T-helper 2 cell treated with Interferon-gamma antibody and Interleukin-4, amounts not matched to agents 5 μg/mL and 100 μg/mL, for 36 hours (primary cell): Measurements from ENCODE around the gene CLDND1.
A peak's percentile ranks its signal among the peaks of the same experiment; 100 is the strongest.
"Not testable (repeated sequence)": the region's sequence is repeated elsewhere in the genome, so short reads cannot be mapped to it uniquely, and the experiment has no call there.

Experiments
- DNase-seq: peaks from one replicate; pipeline ENCODE4 v3.0.0; 2021; ENCODE audit warnings: low spot score
- H3K27ac Mint-ChIP-seq: one replicate; pipeline ENCODE4 v1.8.0; 2021; ENCODE audit warnings: mild to moderate bottlenecking, mixed read lengths
- H3K27me3 Mint-ChIP-seq: one replicate; pipeline ENCODE4 v1.8.0; 2021; ENCODE audit warnings: low read depth, mixed read lengths
- H3K36me3 Mint-ChIP-seq: one replicate; pipeline ENCODE4 v1.8.0; 2021; ENCODE audit warnings: low read depth, mixed read lengths
- H3K4me1 Mint-ChIP-seq: one replicate; pipeline ENCODE4 v1.8.0; 2021; ENCODE audit warnings: low read depth, mixed read lengths
- H3K4me3 Mint-ChIP-seq: one replicate; pipeline ENCODE4 v1.8.0; 2022; ENCODE audit warnings: mild to moderate bottlenecking, moderate library complexity, mixed read lengths
- H3K9me3 Mint-ChIP-seq: one replicate; pipeline ENCODE4 v1.8.0; 2021; ENCODE audit warnings: mixed read lengths

CLDND1 gene

GRCh38 chr3:98522544-98523281 is at the start of gene CLDND1:
Gene CLDND1 (minus strand): TSS chr3:98522902. CDS start chr3:98521424, 1,478 bp downstream.
- peaks cover 59% of the 10 kb centered on the region for H3K4me1 Mint-ChIP-seq
- H3K36me3 Mint-ChIP-seq: peaks cover 74% of the 10 kb centered on the region

DNA sequence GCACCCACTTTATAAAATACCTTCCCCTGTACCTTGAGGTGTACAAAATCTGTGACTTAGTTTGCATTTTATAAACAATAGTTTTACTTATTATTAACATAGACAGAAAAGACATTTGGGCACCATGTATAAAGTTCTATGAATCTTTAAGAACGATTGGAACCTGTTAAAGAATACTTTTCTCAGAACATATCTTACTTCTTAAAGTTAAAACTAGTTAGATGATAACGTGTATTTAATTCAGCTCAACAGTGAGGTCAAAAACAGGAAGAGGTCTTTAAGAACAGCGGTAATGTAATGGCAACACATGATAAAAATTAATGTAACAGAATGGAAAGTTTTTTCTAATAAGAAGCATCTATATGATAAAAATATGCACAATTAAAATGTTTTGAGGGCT is 45.7 kb upstream of the CLDND1 start:
- H3K4me1 Mint-ChIP-seq: peaks cover 74% of the 10 kb centered on the region
- H3K27ac Mint-ChIP-seq: peak overlapping the region; percentile 87
- peaks cover 22% of the 10 kb centered on the region for H3K36me3 Mint-ChIP-seq
- peaks cover 14% of the 10 kb centered on the region for H3K9me3 Mint-ChIP-seq
- no peak for DNase-seq
- peak overlapping the region; percentile 57 for H3K4me3 Mint-ChIP-seq
- no peaks in the 10 kb centered on the region for H3K27me3 Mint-ChIP-seq

More at GRCh38 chr3:98522544-98523281, at the start of gene CLDND1:
- no peaks in the 10 kb centered on the region for H3K27me3 Mint-ChIP-seq
- DNase-seq: peak; percentile 94
- H3K4me3 Mint-ChIP-seq: peak within 1 kb of the TSS; percentile 92
- H3K27ac Mint-ChIP-seq: peak within 1 kb of the TSS; percentile 99
- no peaks in the 10 kb centered on the region for H3K9me3 Mint-ChIP-seq

DNA sequence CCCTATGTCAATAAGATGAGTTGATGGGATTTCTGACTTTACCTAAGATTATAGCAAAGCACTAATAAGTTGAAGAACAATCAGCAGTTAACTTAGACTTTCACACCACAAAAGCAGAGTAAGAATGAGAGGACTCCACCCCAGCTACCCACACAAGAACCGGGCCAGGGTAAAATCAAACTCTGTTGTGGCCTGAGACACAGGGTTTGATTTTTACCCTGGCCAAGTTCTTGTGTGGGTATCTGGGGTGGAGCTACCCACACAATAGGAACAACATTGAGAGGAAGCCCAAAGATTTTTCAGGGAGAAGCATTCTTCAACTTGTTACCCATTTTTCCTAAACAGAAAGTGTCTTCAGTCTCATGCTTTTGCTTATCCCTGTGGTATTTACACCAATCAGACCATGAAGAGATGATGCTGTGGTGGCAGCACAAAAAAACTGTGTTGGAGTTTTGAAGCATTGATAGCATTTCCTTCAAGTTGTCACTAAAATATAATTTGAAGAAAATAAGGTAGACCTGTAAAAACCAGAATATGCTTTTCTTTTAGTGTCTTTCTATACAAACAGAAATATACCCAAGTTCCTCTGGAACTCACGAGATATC is 45.1 kb upstream of the CLDND1 start:
- Mint-ChIP-seq H3K27me3 (no peaks in the 10 kb centered on the region), H3K27ac (peak overlapping the region; percentile 87), H3K4me1 (peaks cover 72% of the 10 kb centered on the region), H3K9me3 (peaks cover 14% of the 10 kb centered on the region), H3K36me3 (peaks cover 19% of the 10 kb centered on the region), H3K4me3 (peak overlapping the region; percentile 57)
- DNase-seq: peak; percentile 38

GRCh38 chr3:98565843-98566242 is 43.1 kb upstream of the CLDND1 start:
- peaks cover 14% of the 10 kb centered on the region for H3K9me3 Mint-ChIP-seq
- H3K4me1 Mint-ChIP-seq: peaks cover 73% of the 10 kb centered on the region
- H3K36me3 Mint-ChIP-seq: peaks cover 17% of the 10 kb centered on the region
- H3K27me3 Mint-ChIP-seq: no peaks in the 10 kb centered on the region
- DNase-seq: no peak
- peak overlapping the region; percentile 55 for H3K4me3 Mint-ChIP-seq
- no peak overlapping the region for H3K27ac Mint-ChIP-seq

DNA sequence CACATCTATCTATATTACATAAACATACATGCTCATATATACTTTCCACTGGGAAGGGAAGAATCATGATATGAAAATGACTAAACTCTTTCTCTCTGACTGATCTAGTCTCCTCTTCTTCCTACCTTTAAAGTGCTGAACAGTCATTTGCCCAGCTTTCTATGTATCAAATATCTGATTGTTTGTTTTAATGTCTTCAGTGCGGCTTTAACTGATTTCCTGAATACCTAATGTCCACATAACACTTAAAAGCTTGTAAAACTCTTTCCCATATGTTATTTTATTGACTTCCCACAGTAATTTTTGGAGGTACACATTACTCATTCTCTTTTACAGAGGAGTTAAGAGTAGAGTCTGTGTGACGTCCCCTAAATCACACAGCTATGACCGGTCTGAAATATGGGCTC is 42.5 kb upstream of the CLDND1 start:
- no peaks in the 10 kb centered on the region for H3K27me3 Mint-ChIP-seq
- H3K4me1 Mint-ChIP-seq: peaks cover 79% of the 10 kb centered on the region
- DNase-seq: no peak
- peak overlapping the region; percentile 55 for H3K4me3 Mint-ChIP-seq
- H3K27ac Mint-ChIP-seq: peak overlapping the region; percentile 79
- peaks cover 14% of the 10 kb centered on the region for H3K9me3 Mint-ChIP-seq
- H3K36me3 Mint-ChIP-seq: peaks cover 17% of the 10 kb centered on the region

GRCh38 chr3:98564282-98565005 is 41.7 kb upstream of the CLDND1 start:
- Mint-ChIP-seq H3K4me1 (peaks cover 80% of the 10 kb centered on the region), H3K9me3 (peaks cover 16% of the 10 kb centered on the region), H3K27me3 (no peaks in the 10 kb centered on the region), H3K36me3 (peaks cover 21% of the 10 kb centered on the region), H3K4me3 (peak overlapping the region; percentile 77), H3K27ac (peak overlapping the region; percentile 91)
- no peak for DNase-seq

- peaks cover 21% of the 10 kb centered on the region for H3K36me3 Mint-ChIP-seq
- H3K4me1 Mint-ChIP-seq: peaks cover 83% of the 10 kb centered on the region
- H3K4me3 Mint-ChIP-seq: peak overlapping the region; percentile 77
- no peak for DNase-seq
- H3K27me3 Mint-ChIP-seq: no peaks in the 10 kb centered on the region
- H3K9me3 Mint-ChIP-seq: peaks cover 14% of the 10 kb centered on the region
- peak overlapping the region; percentile 91 for H3K27ac Mint-ChIP-seq
These were observed 41.1 kb upstream of the CLDND1 start for GRCh38 chr3:98563661-98564281.

DNA sequence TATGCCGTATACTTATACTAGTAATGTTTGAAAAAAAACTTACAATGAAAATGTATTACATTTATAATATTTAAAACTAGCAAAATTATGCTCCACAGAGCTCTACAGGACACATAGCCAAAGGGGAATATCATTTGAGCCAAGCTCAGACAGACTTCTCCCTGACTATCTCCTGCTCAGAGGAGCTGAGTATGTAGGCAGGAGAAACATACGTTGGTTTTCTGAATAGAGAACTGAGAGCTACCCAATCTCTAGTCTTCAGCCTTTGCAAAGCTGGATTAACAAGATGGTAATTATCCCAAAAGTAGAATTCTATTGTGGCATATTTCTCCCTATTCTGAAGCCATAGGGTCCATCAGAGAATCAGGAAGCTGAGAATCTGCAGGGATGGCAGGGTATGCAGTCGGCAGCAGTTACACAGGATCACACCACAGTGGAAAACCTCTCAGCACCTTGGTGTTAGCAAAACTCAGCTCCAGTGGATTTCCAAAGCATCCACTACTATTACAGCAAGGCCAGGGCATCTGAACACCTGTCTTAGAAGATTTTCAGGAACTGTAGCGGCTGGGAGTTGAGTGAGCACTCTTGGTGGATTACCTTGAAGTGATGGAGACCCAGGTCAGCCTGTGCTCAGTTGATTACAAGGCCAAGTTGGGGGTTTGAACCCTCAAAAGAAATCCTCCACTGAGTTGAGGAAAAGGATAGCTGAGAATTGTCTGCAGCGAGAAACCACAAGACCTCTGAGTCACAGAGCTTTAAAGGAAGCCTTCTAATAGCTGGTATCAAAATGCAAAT is 39.2 kb upstream of the CLDND1 start:
- Mint-ChIP-seq H3K36me3 (peaks cover 19% of the 10 kb centered on the region), H3K4me1 (peaks cover 85% of the 10 kb centered on the region), H3K27ac (peak overlapping the region; percentile 76), H3K4me3 (peak overlapping the region; percentile 53), H3K9me3 (peaks cover 9% of the 10 kb centered on the region), H3K27me3 (no peaks in the 10 kb centered on the region)
- DNase-seq: no peak

DNA sequence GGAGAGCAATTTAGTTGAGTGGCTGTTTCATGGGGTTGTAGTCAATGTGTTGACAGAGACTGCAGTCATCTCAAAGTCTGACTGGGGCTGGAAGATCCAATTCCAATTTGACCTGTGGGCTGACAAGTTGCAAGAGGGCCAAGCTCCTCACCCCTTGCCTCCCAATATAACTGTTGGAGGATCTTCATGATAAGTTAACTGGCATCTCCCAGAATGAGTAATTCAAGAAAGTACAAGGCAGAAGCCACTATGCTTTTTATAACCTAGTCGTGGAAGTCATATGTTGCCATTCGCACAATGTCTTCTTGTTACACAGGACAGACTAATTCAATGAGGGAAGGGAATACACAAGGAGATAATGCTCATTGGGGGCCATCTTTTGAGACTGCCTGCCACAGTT is 38.2 kb upstream of the CLDND1 start:
- Mint-ChIP-seq H3K4me1 (peaks cover 84% of the 10 kb centered on the region), H3K27ac (peak overlapping the region; percentile 70), H3K36me3 (peaks cover 19% of the 10 kb centered on the region), H3K9me3 (peaks cover 9% of the 10 kb centered on the region), H3K27me3 (no peaks in the 10 kb centered on the region), H3K4me3 (peak overlapping the region; percentile 53)
- DNase-seq: no peak

DNA sequence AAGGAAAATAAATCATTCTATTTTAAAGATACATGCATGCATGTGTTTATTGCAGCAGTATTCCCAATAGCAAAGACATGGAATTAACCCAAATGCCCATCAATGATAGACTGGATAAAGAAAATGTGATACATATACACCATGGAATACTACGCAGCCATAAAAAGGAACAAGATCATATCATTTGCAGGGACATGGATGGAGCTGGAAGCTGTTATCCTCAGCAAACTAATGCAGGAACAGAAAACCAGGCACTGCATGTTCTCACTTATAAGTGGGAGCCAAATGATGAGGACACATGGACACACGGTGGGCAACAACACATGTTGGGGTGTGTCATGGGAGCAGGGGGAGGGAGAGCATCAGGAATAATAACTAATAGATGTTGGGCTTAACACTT is 37.1 kb upstream of the CLDND1 start:
- DNase-seq, H3K27me3 Mint-ChIP-seq, H3K9me3 Mint-ChIP-seq, H3K4me3 Mint-ChIP-seq, H3K27ac Mint-ChIP-seq: not testable (repeated sequence)
- Mint-ChIP-seq H3K36me3 (peaks cover 22% of the 10 kb centered on the region), H3K4me1 (peaks cover 81% of the 10 kb centered on the region)

DNA sequence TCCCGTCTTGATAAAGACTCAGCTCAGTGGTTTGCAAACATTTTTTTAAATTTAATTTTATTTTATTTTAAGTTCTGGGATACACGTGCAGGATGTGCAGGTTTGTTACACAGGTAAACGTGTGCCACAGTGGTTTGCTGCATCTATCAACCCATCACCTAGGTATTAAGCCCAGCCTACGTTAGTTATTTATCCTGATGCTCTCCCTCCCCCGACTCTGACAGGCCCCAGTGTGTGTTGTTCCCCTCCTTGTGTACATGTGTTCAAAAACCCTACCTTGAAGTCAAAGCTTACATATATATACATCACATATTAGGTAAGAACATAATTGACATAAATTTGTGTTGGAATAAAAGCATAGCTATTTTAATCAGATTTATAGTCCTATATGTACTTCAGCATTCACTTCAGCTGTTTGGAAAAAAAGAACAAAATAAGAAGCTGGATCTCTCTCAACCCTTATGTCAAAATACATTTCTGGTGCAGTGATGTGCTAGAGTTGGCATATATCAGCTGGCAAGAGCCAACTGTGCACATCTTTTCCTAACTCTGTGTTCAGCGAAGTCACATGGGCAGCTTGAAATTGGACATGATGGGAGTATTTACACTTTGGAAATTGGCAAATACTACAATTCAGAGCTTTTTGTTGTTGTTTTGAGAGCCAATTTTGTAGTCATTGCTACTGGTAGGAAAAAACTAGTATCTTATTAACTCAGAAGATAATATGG is 35.6 kb upstream of the CLDND1 start:
- H3K4me1 Mint-ChIP-seq: peaks cover 76% of the 10 kb centered on the region
- DNase-seq: no peak
- peak overlapping the region; percentile 95 for H3K27ac Mint-ChIP-seq
- peaks cover 28% of the 10 kb centered on the region for H3K36me3 Mint-ChIP-seq
- H3K27me3 Mint-ChIP-seq: no peaks in the 10 kb centered on the region
- H3K9me3 Mint-ChIP-seq: peaks cover 9% of the 10 kb centered on the region
- peak overlapping the region; percentile 83 for H3K4me3 Mint-ChIP-seq

GRCh38 chr3:98557324-98558010 is 34.8 kb upstream of the CLDND1 start:
- peak overlapping the region; percentile 83 for H3K4me3 Mint-ChIP-seq

More at GRCh38 chr3:98557324-98558010, 34.8 kb upstream of the CLDND1 start:
- peak; percentile 78 for DNase-seq
- H3K27ac Mint-ChIP-seq: peak overlapping the region; percentile 95
- peaks cover 79% of the 10 kb centered on the region for H3K4me1 Mint-ChIP-seq
- peaks cover 36% of the 10 kb centered on the region for H3K36me3 Mint-ChIP-seq
- H3K9me3 Mint-ChIP-seq: peaks cover 9% of the 10 kb centered on the region
- H3K27me3 Mint-ChIP-seq: no peaks in the 10 kb centered on the region
